Upper lobe of left lung (tissue), 6 donors: ENCODE results near the gene CENPP. TPM values are rescaled to one million over a fixed set of nuclear protein-coding genes. Genes with fewer than 3 reads are reported as not detected.
A peak's percentile ranks its signal among the peaks of the same experiment; 100 is the strongest.

ENCODE experiments used
- ATAC-seq, 2 donors: fragments of 200-7000 bp; cut with Tn5 transposase; one replicate each; pipeline ENCODE4 v1.9.1; 2022; ENCODE audit warnings: mild to moderate bottlenecking in 2 of 2, moderate library complexity in 2 of 2; ENCODE audit not compliant: low FRiP score in 2 of 2
- DNase-seq, 2 donors: peaks; one replicate each; pipeline ENCODE4 v3.0.0-alpha.2; 2019 to 2020
- H3K27ac ChIP-seq, 4 donors: fragments of 200-600 bp; sonication (generic); one replicate each; pipeline ENCODE4 v1.5.1; 2016 to 2019
- H3K27me3 ChIP-seq, 4 donors: fragments of 200-600 bp; sonication (generic); one replicate each; pipeline ENCODE4 v1.5.1; 2017 to 2019
- H3K36me3 ChIP-seq, 4 donors: fragments of 200-600 bp; sonication (generic); one replicate each; pipeline ENCODE4 v1.5.1; 2016 to 2019
- H3K4me1 ChIP-seq, 4 donors: fragments of 200-600 bp; sonication (generic); one replicate each; pipeline ENCODE4 v1.5.1; 2018 to 2019
- H3K4me3 ChIP-seq, 4 donors: fragments of 200-600 bp; sonication (generic); one replicate each; pipeline ENCODE4 v1.5.1; 2017 to 2019; ENCODE audit warnings: mild to moderate bottlenecking in 2 of 4, moderate library complexity in 1 of 4
- H3K9me3 ChIP-seq, 4 donors: fragments of 200-600 bp; sonication (generic); one replicate each; pipeline ENCODE4 v1.5.1; 2018 to 2019
- EP300 ChIP-seq, 4 donors: sonication (generic); formaldehyde crosslinking; IDR thresholded peaks; one replicate each; pipeline ENCODE4 v1.5.1; 2017; ENCODE audit warnings: antibody characterized with exemption in 4 of 4, control low read depth in 2 of 4
- POLR2A ChIP-seq, 4 donors: fragments of 450-650 bp; IDR thresholded peaks; one replicate each; pipeline ENCODE4 v1.5.1; 2016 to 2017; ENCODE audit warnings: antibody characterized with exemption in 4 of 4, mild to moderate bottlenecking in 2 of 4
- POLR2AphosphoS5 ChIP-seq, 2 donors: sonication (generic); formaldehyde crosslinking; IDR thresholded peaks; one replicate each; pipeline ENCODE4 v1.5.1; 2017; ENCODE audit warnings: antibody characterized with exemption in 2 of 2
- WGBS, 2 donors: methylation state at CpG; one replicate each; pipeline ENCODE4 v1.1.5; 2017 to 2018; 5-methylcytosine and 5-hydroxymethylcytosine counted together
- total RNA-seq, 6 donors: library from RNA; depleted of rRNA in 4 of 6; stranded (reverse); fragments of >200 nt in 4 of 6; gene quantifications; one replicate each; pipeline versions ENCODE4 v1.1.0 to v1.2.1, GENCODE V29; 2016 to 2021
- TF ChIP-seq, protein P1 (sequence below), 6 experiments: fragments of 450-650 bp in 4 of 6; fragments of 200-600 bp in 2 of 6; sonication (generic) in 2 of 6; IDR thresholded peaks; one replicate each; pipeline ENCODE4 v1.5.1; 2016 to 2019; ENCODE audit warnings: antibody characterized with exemption in 6 of 6
- donor health status: DM: no; HTN: no; CAD: no; lungs with moderate emphysema.
- donor health status: DM: no; HTN: yes; CAD: no; lungs with severe emphysema.

CENPP gene
- total RNA-seq, 6 donors from 2014 or later: 2.9 to 17.8 (median 4.9) TPM

DNA sequence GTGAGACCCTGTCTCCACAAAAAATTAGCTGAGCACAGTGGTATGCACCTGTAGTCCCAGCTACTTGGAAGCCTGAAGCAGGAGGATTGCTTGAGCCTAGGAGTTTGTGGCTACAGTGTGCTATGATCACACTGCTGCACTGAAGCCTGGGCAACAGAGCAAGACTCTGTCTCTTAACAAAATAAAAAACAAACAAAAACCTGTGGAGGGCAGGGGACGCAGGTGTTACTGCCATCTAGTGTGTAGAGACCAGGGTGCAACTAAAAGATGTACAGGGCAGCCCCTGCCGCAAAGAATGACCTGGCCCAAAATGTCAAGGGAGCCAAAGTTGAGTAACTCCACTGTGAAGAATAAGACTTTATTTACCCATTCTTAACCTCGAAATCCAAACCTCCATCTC, 129.5 kb downstream of the CENPP start:
- no peak for DNase-seq
- Histone ChIP-seq H3K27me3 (no peaks in the 10 kb centered on the region), H3K27ac (no peak overlapping the region), H3K4me1 (no peaks in the 10 kb centered on the region), H3K4me3 (no peak overlapping the region), H3K36me3 (no peaks in the 10 kb centered on the region), H3K9me3 (no peaks in the 10 kb centered on the region)
- no peak for ATAC-seq
- TF ChIP-seq, protein P1, sequence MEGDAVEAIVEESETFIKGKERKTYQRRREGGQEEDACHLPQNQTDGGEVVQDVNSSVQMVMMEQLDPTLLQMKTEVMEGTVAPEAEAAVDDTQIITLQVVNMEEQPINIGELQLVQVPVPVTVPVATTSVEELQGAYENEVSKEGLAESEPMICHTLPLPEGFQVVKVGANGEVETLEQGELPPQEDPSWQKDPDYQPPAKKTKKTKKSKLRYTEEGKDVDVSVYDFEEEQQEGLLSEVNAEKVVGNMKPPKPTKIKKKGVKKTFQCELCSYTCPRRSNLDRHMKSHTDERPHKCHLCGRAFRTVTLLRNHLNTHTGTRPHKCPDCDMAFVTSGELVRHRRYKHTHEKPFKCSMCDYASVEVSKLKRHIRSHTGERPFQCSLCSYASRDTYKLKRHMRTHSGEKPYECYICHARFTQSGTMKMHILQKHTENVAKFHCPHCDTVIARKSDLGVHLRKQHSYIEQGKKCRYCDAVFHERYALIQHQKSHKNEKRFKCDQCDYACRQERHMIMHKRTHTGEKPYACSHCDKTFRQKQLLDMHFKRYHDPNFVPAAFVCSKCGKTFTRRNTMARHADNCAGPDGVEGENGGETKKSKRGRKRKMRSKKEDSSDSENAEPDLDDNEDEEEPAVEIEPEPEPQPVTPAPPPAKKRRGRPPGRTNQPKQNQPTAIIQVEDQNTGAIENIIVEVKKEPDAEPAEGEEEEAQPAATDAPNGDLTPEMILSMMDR (IDR thresholded peaks at IDR 0.05): no peak
- TF ChIP-seq POLR2AphosphoS5 (IDR thresholded peaks at IDR 0.05) (no peak), POLR2A (IDR thresholded peaks at IDR 0.05) (no peak), EP300 (IDR thresholded peaks at IDR 0.05) (no peak)
- 85% methylated on average over 3 of the region's 3 CpGs for WGBS, 2 donors

DNA sequence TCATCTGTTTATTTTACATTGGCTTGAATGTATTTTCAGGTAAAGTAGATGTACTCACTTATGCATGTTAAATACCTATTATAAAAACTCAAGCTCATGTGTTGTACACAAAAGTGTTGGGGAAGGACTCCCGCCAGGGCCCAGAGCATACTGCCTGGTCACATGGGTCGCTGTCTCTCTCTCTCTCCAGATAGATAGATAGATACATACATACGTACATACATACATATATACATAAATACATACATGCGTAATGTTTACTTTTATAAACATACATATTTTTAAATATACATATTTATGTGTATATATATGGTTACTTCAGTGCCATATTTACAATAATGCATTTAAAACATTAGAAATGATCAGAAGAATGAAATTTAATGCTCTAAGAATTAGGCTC, 131.8 kb downstream of the CENPP start:
- Histone ChIP-seq H3K27me3 (no peaks in the 10 kb centered on the region), H3K36me3 (no peaks in the 10 kb centered on the region), H3K4me3 (no peak overlapping the region), H3K9me3 (no peaks in the 10 kb centered on the region), H3K27ac (no peak overlapping the region), H3K4me1 (no peaks in the 10 kb centered on the region)
- WGBS, 2 donors: 97% methylated on average over 4 of the region's 4 CpGs
- ATAC-seq (no peak), DNase-seq (no peak)
- no peak for TF ChIP-seq POLR2A (IDR thresholded peaks at IDR 0.05)

GRCh38 chr9:92463387-92463786, 137.6 kb downstream of the CENPP start:
- H3K4me3 ChIP-seq: no peak overlapping the region
- H3K4me1 ChIP-seq: no peaks in the 10 kb centered on the region
- no peak overlapping the region for H3K27ac ChIP-seq
- DNase-seq (no peak), ATAC-seq (no peak)
- H3K27me3 ChIP-seq: no peaks in the 10 kb centered on the region
- TF ChIP-seq EP300 (IDR thresholded peaks at IDR 0.05) (no peak), POLR2AphosphoS5 (IDR thresholded peaks at IDR 0.05) (no peak), POLR2A (IDR thresholded peaks at IDR 0.05) (no peak)
- TF ChIP-seq, protein P1 (IDR thresholded peaks at IDR 0.05): no peak
- no peaks in the 10 kb centered on the region for H3K36me3 ChIP-seq
- no peaks in the 10 kb centered on the region for H3K9me3 ChIP-seq

DNA sequence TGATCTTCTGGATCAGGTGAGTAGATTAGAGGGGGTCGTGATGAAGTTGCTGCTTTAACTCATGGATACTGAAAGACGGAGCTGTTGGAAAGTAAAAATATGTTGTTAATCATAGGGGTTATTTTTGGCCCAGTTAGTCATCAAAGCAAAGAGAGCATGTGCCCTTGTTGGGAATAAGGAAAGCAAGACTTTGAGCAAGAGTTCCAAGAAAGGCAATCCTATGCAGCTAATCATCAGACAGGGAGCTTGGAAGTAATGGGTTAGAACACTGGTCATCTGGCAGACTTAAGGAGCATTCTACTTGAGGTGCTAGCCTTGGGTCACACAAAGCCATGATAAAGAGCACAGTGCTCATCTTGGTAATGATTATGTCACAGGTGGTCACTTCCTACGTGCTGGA, 138.2 kb downstream of the CENPP start:
- H3K4me3 ChIP-seq: no peak overlapping the region
- H3K9me3 ChIP-seq: no peaks in the 10 kb centered on the region
- peak in 1 of 2 donors; percentile 36 for ATAC-seq
- H3K36me3 ChIP-seq: no peaks in the 10 kb centered on the region
- TF ChIP-seq, protein P1 (IDR thresholded peaks at IDR 0.05): no peak
- TF ChIP-seq EP300 (IDR thresholded peaks at IDR 0.05) (no peak), POLR2AphosphoS5 (IDR thresholded peaks at IDR 0.05) (no peak), POLR2A (IDR thresholded peaks at IDR 0.05) (no peak)
- no peaks in the 10 kb centered on the region for H3K27me3 ChIP-seq
- H3K27ac ChIP-seq: peak overlapping the region in 1 of 4 donors; percentile 20
- H3K4me1 ChIP-seq: no peaks in the 10 kb centered on the region
- no peak for DNase-seq
- 82 to 88% methylated on average over 3 of the region's 3 CpGs for WGBS, 2 donors

DNA sequence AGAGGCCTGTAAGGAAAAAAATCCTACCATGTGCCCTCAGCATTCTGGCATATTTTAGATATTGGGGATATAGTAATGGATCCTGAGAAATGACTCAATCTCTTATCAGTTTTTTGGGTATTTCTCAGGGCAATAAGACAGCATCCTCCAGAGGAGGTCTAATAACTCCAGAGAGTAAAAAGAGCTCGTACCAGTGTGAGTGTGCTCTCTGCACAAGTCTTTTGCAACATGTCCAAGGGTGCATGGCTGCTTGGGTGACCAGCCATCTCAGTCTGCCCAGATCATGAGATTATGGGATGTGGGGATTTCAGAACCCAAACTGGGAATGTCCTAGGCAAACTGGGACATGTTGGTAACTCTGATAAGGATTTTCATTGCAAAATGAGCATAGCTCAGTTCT, 141.3 kb downstream of the CENPP start:
- no peak overlapping the region for H3K27ac ChIP-seq
- WGBS, 2 donors: 85 to 88% methylated on average over 1 of the region's 1 CpG

More for the DNA sequence above, 141.3 kb downstream of the CENPP start:
- ATAC-seq (no peak), DNase-seq (no peak)
- Histone ChIP-seq H3K4me1 (no peaks in the 10 kb centered on the region), H3K4me3 (no peak overlapping the region), H3K27me3 (no peaks in the 10 kb centered on the region), H3K9me3 (no peaks in the 10 kb centered on the region), H3K36me3 (no peaks in the 10 kb centered on the region)
- TF ChIP-seq EP300 (IDR thresholded peaks at IDR 0.05): no peak
- TF ChIP-seq POLR2AphosphoS5 (IDR thresholded peaks at IDR 0.05): no peak
- TF ChIP-seq, protein P1 (IDR thresholded peaks at IDR 0.05): no peak
- TF ChIP-seq POLR2A (IDR thresholded peaks at IDR 0.05): no peak
